Motor neuron (in vitro differentiated cells): Measurements from ENCODE around the gene RPH3AL. TPM values are rescaled to one million over a fixed set of nuclear protein-coding genes. Genes with fewer than 3 reads are reported as not detected.

ENCODE experiments used
- ATAC-seq, 8 experiments: fragments of 200-7000 bp; cut with Tn5 transposase; replicated peaks in 6 of 8; 2 replicates each; pipeline ENCODE4 v1.8.0; 2021; ENCODE audit warnings: mild to moderate bottlenecking in 8 of 8, moderate library complexity in 8 of 8
- H3K27ac ChIP-seq, 2 donors: fragments of 250-450 bp; sonication (Bioruptor Pico); 2 replicates each; pipeline ENCODE4 v1.9.0; 2021; ENCODE audit warnings: antibody characterized with exemption in 2 of 2, mild to moderate bottlenecking in 2 of 2, moderate library complexity in 1 of 2
- H3K4me1 ChIP-seq, 2 donors: fragments of 250-450 bp; sonication (Bioruptor Pico); replicated peaks in 1 of 2; 2 replicates each; pipeline ENCODE4 v1.6.1; 2021; ENCODE audit warnings: antibody characterized with exemption in 2 of 2, mild to moderate bottlenecking in 2 of 2, moderate library complexity in 1 of 2
- H3K4me3 ChIP-seq, 5 donors: fragments of 250-450 bp; sonication (Bioruptor Pico); 2 replicates each; pipeline ENCODE4 v1.9.0; 2021; ENCODE audit warnings: antibody characterized with exemption in 5 of 5, mild to moderate bottlenecking in 5 of 5, moderate library complexity in 4 of 5
- whole genome bisulfite sequencing, 10 experiments: fragments of 450-650 bp; shearing (Covaris generic); methylation state at CpG; one replicate each; pipeline ENCODE4 v1.0.0; 2022; 5-methylcytosine and 5-hydroxymethylcytosine counted together
- in situ Hi-C, 9 experiments: fragments of 400-800 bp; cut with MboI; loops; one replicate each; pipeline ENCODE4 v1.15.0; 2021; ENCODE audit warnings: low sequenced_read_pairs in 9 of 9, low pct_unique_long_range_greater_than_20kb in 2 of 9; ENCODE audit not compliant: unreplicated experiment in 9 of 9
- total RNA-seq, 8 experiments: library from RNA; unstranded; fragments of 300-600 nt; gene quantifications; 2 replicates each; pipeline versions ENCODE4 v1.2.3 to v1.2.4, GENCODE V29; 2022

The RPH3AL gene
- total RNA-seq, 8 experiments from 2014 or later = 1.4 to 7.6 (median 3.0) TPM

GRCh38 chr17:192666-193425 lies 159.8 kb downstream of the RPH3AL start:
- Histone ChIP-seq H3K4me1 (peaks cover 19% of the 10 kb centered on the region in 2 donors), H3K4me3 (no peak overlapping the region), H3K27ac (no peak overlapping the region)
- 58 to 87% methylated on average over 2 to 3 of the region's 21 CpGs; no CpG with 5 or more reads in 8 of the 10 experiments for WGBS, 10 experiments
- in situ Hi-C loops = no loop called here
- no peak for ATAC-seq

GRCh38 chr17:189444-189843 lies 163.2 kb downstream of the RPH3AL start:
- H3K4me1 ChIP-seq = peaks cover 18 to 26% of the 10 kb centered on the region in 2 donors
- in situ Hi-C loops = no loop called here
- H3K27ac ChIP-seq = no peak overlapping the region
- ATAC-seq = no peak
- 17 to 100% (median 78%) methylated on average over 1 to 6 of the region's 7 CpGs; no CpG with 5 or more reads in 4 of the 10 experiments for whole genome bisulfite sequencing, 10 experiments
- H3K4me3 ChIP-seq = no peak overlapping the region

- in situ Hi-C loops = no loop called here
- H3K4me3 ChIP-seq = no peak overlapping the region
- ATAC-seq = peak in 1 of 8 experiments; percentile 18
- H3K27ac ChIP-seq = no peak overlapping the region
- H3K4me1 ChIP-seq = peaks cover 20 to 28% of the 10 kb centered on the region in 2 donors
- WGBS, 10 experiments = 40 to 58% (median 50%) methylated on average over 1 to 2 of the region's 2 CpGs; no CpG with 5 or more reads in 7 of the 10 experiments
Observed at GRCh38 chr17:187130-187529, 165.5 kb downstream of the RPH3AL start.

GRCh38 chr17:185445-186138 lies 167.0 kb downstream of the RPH3AL start:
- 30 to 83% (median 48%) methylated on average over 1 to 10 of the region's 14 CpGs; no CpG with 5 or more reads in 2 of the 10 experiments for WGBS, 10 experiments
- in situ Hi-C loops = no loop called here
- Histone ChIP-seq H3K27ac (no peak overlapping the region), H3K4me3 (no peak overlapping the region), H3K4me1 (peaks cover 26 to 32% of the 10 kb centered on the region in 2 donors)
- ATAC-seq = peak in 1 of 8 experiments; percentile 10

GRCh38 chr17:183021-183420 lies 169.6 kb downstream of the RPH3AL start:
- in situ Hi-C loops = no loop called here
- no peak overlapping the region for H3K4me3 ChIP-seq
- ATAC-seq = no peak
- H3K4me1 ChIP-seq = peaks cover 43 to 44% of the 10 kb centered on the region in 2 donors
- H3K27ac ChIP-seq = no peak overlapping the region
- WGBS, 10 experiments = 50 to 100% (median 70%) methylated on average over 1 to 3 of the region's 8 CpGs; no CpG with 5 or more reads in 3 of the 10 experiments

GRCh38 chr17:182050-182751 lies 170.4 kb downstream of the RPH3AL start:
- 20 to 100% (median 63%) methylated on average over 1 to 4 of the region's 18 CpGs; no CpG with 5 or more reads in 3 of the 10 experiments for WGBS, 10 experiments
- peak in 6 of 8 experiments; percentile 17 to 70 (median 63) for ATAC-seq
- H3K4me1 ChIP-seq = peaks cover 39 to 41% of the 10 kb centered on the region in 2 donors
- H3K4me3 ChIP-seq = peak overlapping the region in 3 of 5 donors; percentile 16 to 56 (median 35)
- no peak overlapping the region for H3K27ac ChIP-seq
- in situ Hi-C loops = no loop called here

GRCh38 chr17:181245-182049 lies 171.2 kb downstream of the RPH3AL start, which contains the start of gene DOC2B:
Gene DOC2B, minus strand, starts transcription at chr17:181650. Its CDS starts 171 bp downstream, at chr17:181479.
- H3K27ac ChIP-seq = no peak within 1 kb of the TSS
- in situ Hi-C loops = no loop called here
- WGBS, 10 experiments = 6 to 10% methylated on average over 13 to 30 of the region's 120 CpGs; no CpG with 5 or more reads in 8 of the 10 experiments
- H3K4me1 ChIP-seq = peaks cover 32 to 35% of the 10 kb centered on the region in 2 donors
- peak; percentile 41 to 85 (median 78) for ATAC-seq
- H3K4me3 ChIP-seq = peak within 1 kb of the TSS; percentile 32 to 56 (median 35)

- in situ Hi-C loops = no loop called here
- WGBS, 10 experiments = no CpG with 5 or more reads among the region's 112 CpGs
- peak overlapping the region; percentile 32 to 56 (median 35) for H3K4me3 ChIP-seq
- H3K27ac ChIP-seq = no peak overlapping the region
- H3K4me1 ChIP-seq = peaks cover 24 to 33% of the 10 kb centered on the region in 2 donors
- ATAC-seq = peak; percentile 22 to 45 (median 35)
Observed at GRCh38 chr17:180381-181244, 172.0 kb downstream of the RPH3AL start.

- Histone ChIP-seq H3K4me1 (peaks cover 21 to 33% of the 10 kb centered on the region in 2 donors), H3K4me3 (peak overlapping the region; percentile 32 to 56 (median 35)), H3K27ac (no peak overlapping the region)
- in situ Hi-C loops = no loop called here
- ATAC-seq = peak in 1 of 8 experiments; percentile 1
- 15 to 55% (median 40%) methylated on average over 1 to 4 of the region's 32 CpGs; no CpG with 5 or more reads in 7 of the 10 experiments for WGBS, 10 experiments
Observed at GRCh38 chr17:179781-180380, 172.7 kb downstream of the RPH3AL start.

- H3K27ac ChIP-seq = no peak overlapping the region
- no peak overlapping the region for H3K4me3 ChIP-seq
- 0 to 100% (median 75%) methylated on average over 1 to 2 of the region's 5 CpGs; no CpG with 5 or more reads in 7 of the 10 experiments for WGBS, 10 experiments
- H3K4me1 ChIP-seq = peaks cover 21 to 33% of the 10 kb centered on the region in 2 donors
- in situ Hi-C loops = no loop called here
- peak in 3 of 8 experiments; percentile 8 to 26 (median 16) for ATAC-seq
Observed at GRCh38 chr17:179066-179432, 173.6 kb downstream of the RPH3AL start.
